HepG2 (cell line): ENCODE measurements around the gene FGD6. TPM values are rescaled to one million over a fixed set of nuclear protein-coding genes. Genes with fewer than 3 reads are reported as not detected.

ENCODE experiments used
- ATAC-seq: fragments of 200-7000 bp; cut with Tn5 transposase; 3 replicates; pipeline ENCODE4 v1.9.1; 2020; ENCODE audit warnings: mild to moderate bottlenecking, moderate library complexity
- BruUV-seq: library from RNA; stranded (reverse); fragments of 400-500 nt; replicated peaks from 2 replicates; lab custom pipeline; 2021; lab: Mats Ljungman, UMichigan
- CTCF ChIA-PET: fragments of 300-600 bp; formaldehyde crosslinking; extraction: SDS; loops from one replicate; lab custom pipeline; 2021; ENCODE audit warnings: low total read pairs, inconsistent platforms, low intra/inter-chr PET ratio; lab: Yijun Ruan, JAX
- POLR2A ChIA-PET: fragments of 350-600 bp; sonication (Branson Sonifier 250); formaldehyde crosslinking; loops from one replicate; lab custom pipeline; 2020; ENCODE audit warnings: antibody characterized with exemption, inconsistent platforms; lab: Yijun Ruan, JAX
- DNase-seq: peaks from one replicate; pipeline ENCODE4 v3.0.0-alpha.2; 2015; ENCODE audit warnings: low spot score
- FAIRE-seq: peaks from 3 replicates; lab custom pipeline; 2011; peaks lifted over from hg19 to GRCh38; lab: Jason Lieb, UNC
- H2AFZ ChIP-seq: one replicate; pipeline ENCODE4 v1.6.1; 2011; ENCODE audit warnings: low read length, inconsistent platforms
- H3K27ac ChIP-seq: fragments of 300-600 bp; 3 replicates; pipeline ENCODE4 v1.8.0; 2011; ENCODE audit warnings: mixed run types, mild to moderate bottlenecking, mixed read lengths, low read length, inconsistent platforms; ENCODE audit not compliant: insufficient read depth; ENCODE audit errors: extremely low read length
- H3K27me3 ChIP-seq, 2 experiments: fragments of 200-600 bp in 1 of 2; 2 replicates in 1 of 2; 3 replicates in 1 of 2; pipeline versions ENCODE4 v1.6.0 to v1.8.0; 2011; ENCODE audit warnings: low read length in 2 of 2, mild to moderate bottlenecking in 2 of 2, moderate library complexity in 2 of 2, inconsistent platforms in 1 of 2; ENCODE audit not compliant: insufficient read depth in 2 of 2, control insufficient read depth in 1 of 2
- H3K36me3 ChIP-seq, 2 experiments: fragments of 200-600 bp in 1 of 2; replicated peaks in 1 of 2; 2 replicates in 1 of 2; 3 replicates in 1 of 2; pipeline versions ENCODE4 v1.5.1 to v1.8.0; 2011; ENCODE audit warnings: low read length in 2 of 2, inconsistent platforms in 1 of 2; ENCODE audit not compliant: insufficient read depth in 2 of 2, control insufficient read depth in 1 of 2
- H3K4me1 ChIP-seq: 2 replicates; pipeline ENCODE4 v1.5.1; 2012; ENCODE audit warnings: low read length, inconsistent platforms; ENCODE audit not compliant: insufficient read depth
- H3K4me2 ChIP-seq: 2 replicates; pipeline ENCODE4 v1.6.0; 2011; ENCODE audit warnings: low read depth, low read length, inconsistent platforms
- H3K4me3 ChIP-seq, 3 experiments: fragments of 200-600 bp in 1 of 3; sonication (generic), shearing (Covaris generic) in 1 of 3; replicated peaks in 1 of 3; 2 replicates each; pipeline ENCODE4 v1.5.1; 2011 to 2016; ENCODE audit warnings: low read length in 3 of 3, inconsistent platforms in 2 of 3, low read depth in 2 of 3, mild to moderate bottlenecking in 2 of 3, control low read depth in 1 of 3, mixed read lengths in 1 of 3; ENCODE audit not compliant: insufficient read depth in 1 of 3
- H3K79me2 ChIP-seq: one replicate; pipeline ENCODE4 v1.6.1; 2011; ENCODE audit warnings: low read length, inconsistent platforms; ENCODE audit not compliant: insufficient read depth
- H3K9ac ChIP-seq: 2 replicates; pipeline ENCODE4 v1.6.0; 2011; ENCODE audit warnings: mild to moderate bottlenecking, low read depth, low read length, inconsistent platforms; ENCODE audit not compliant: insufficient read depth
- H3K9me3 ChIP-seq: 2 replicates; pipeline ENCODE4 v1.5.1; 2012; ENCODE audit warnings: mild to moderate bottlenecking, low read length
- H4K20me1 ChIP-seq: 2 replicates; pipeline ENCODE4 v1.6.0; 2011; ENCODE audit warnings: inconsistent platforms, mild to moderate bottlenecking, low read length, moderate library complexity; ENCODE audit not compliant: insufficient read depth
- BHLHE40 ChIP-seq: IDR thresholded peaks from 2 replicates; pipeline ENCODE4 v1.6.1; 2011; ENCODE audit warnings: low read length, improper control_type of control experiment
- GTF3A ChIP-seq: sonication (generic); formaldehyde crosslinking; conservative IDR thresholded peaks from 2 replicates; pipeline ENCODE4 v1.4.0; 2020; ENCODE audit warnings: mild to moderate bottlenecking, missing genetic modification reagents
- MATR3 ChIP-seq: sonication (generic); formaldehyde crosslinking; IDR thresholded peaks from 2 replicates; pipeline ENCODE4 v1.4.0; 2020; ENCODE audit warnings: missing genetic modification reagents
- NAIF1 ChIP-seq: sonication (generic); formaldehyde crosslinking; IDR thresholded peaks from 2 replicates; pipeline ENCODE4 v1.5.0; 2020; ENCODE audit warnings: mild to moderate bottlenecking, missing genetic modification reagents, borderline replicate concordance
- NFKBIZ ChIP-seq: IDR thresholded peaks from 2 replicates; pipeline ENCODE4 v1.6.1; 2018; ENCODE audit warnings: missing genetic modification reagents, missing compliant biosample characterization
- NR1H2 ChIP-seq: sonication (generic); formaldehyde crosslinking; IDR thresholded peaks from 2 replicates; pipeline ENCODE4 v1.8.1; 2022; ENCODE audit warnings: low read depth, missing genetic modification reagents, borderline replicate concordance
- RCOR2 ChIP-seq: IDR thresholded peaks from 2 replicates; pipeline ENCODE4 v1.6.1; 2016; ENCODE audit warnings: missing biosample characterization, missing genetic modification reagents
- RFX5 ChIP-seq: IDR thresholded peaks from 2 replicates; pipeline ENCODE4 v1.6.1; 2011; ENCODE audit warnings: low read depth, low read length, improper control_type of control experiment
- SIX4 ChIP-seq: sonication (generic); formaldehyde crosslinking; IDR thresholded peaks from 2 replicates; pipeline ENCODE4 v1.4.0; 2020; ENCODE audit warnings: missing genetic modification reagents
- ZFX ChIP-seq: sonication (generic); formaldehyde crosslinking; IDR thresholded peaks from 2 replicates; pipeline ENCODE4 v1.4.0; 2020; ENCODE audit warnings: mild to moderate bottlenecking, low read depth, missing genetic modification reagents, moderate library complexity
- ZIK1 ChIP-seq: sonication (generic); formaldehyde crosslinking; IDR thresholded peaks from 2 replicates; pipeline ENCODE4 v1.5.0; 2020; ENCODE audit warnings: mild to moderate bottlenecking, low read depth, missing genetic modification reagents, borderline replicate concordance
- ZNF383 ChIP-seq: sonication (generic); formaldehyde crosslinking; IDR thresholded peaks from 2 replicates; pipeline ENCODE4 v1.4.0; 2020; ENCODE audit warnings: missing genetic modification reagents, mild to moderate bottlenecking, borderline replicate concordance
- ZNF546 ChIP-seq: sonication (generic); formaldehyde crosslinking; conservative IDR thresholded peaks from 2 replicates; pipeline ENCODE4 v1.8.1; 2023; ENCODE audit warnings: mild to moderate bottlenecking, missing genetic modification reagents
- ZNF569 ChIP-seq: sonication (generic); formaldehyde crosslinking; IDR thresholded peaks from 2 replicates; pipeline ENCODE4 v1.5.0; 2020; ENCODE audit warnings: mild to moderate bottlenecking, missing genetic modification reagents, moderate library complexity, borderline replicate concordance
- ZNF737 ChIP-seq: sonication (generic); formaldehyde crosslinking; IDR thresholded peaks from 2 replicates; pipeline ENCODE4 v1.5.0; 2020; ENCODE audit warnings: missing genetic modification reagents, mild to moderate bottlenecking, borderline replicate concordance
- ZNF746 ChIP-seq: sonication (generic); formaldehyde crosslinking; IDR thresholded peaks from 2 replicates; pipeline ENCODE4 v1.8.0; 2022; ENCODE audit warnings: mild to moderate bottlenecking, missing genetic modification reagents
- WGBS: methylation state at CpG from one replicate; pipeline ENCODE4 v1.1.6; 2017; ENCODE audit warnings: low lambda C conversion rate; 5-methylcytosine and 5-hydroxymethylcytosine counted together
- in situ Hi-C: cut with HindIII; loops from 2 replicates; pipeline ENCODE4 v1.10.0; 2017; ENCODE audit warnings: low pct_unique_long_range_greater_than_20kb; ENCODE audit not compliant: extremely low pct_ligation_motif_present
- intact Hi-C: fragments of 100-400 bp; cut with micrococcal nuclease; formaldehyde crosslinking; loops from one replicate; pipeline ENCODE4 v1.10.0; 2022; ENCODE audit not compliant: unreplicated experiment
- polyA plus RNA-seq, 8 experiments: library from polyadenylated mRNA; depleted of rRNA in 3 of 8; stranded (reverse) in 7 of 8; unstranded in 1 of 8; fragments of >200 nt; fragmentation: Illumina TruSeq in 4 of 8; extraction: Trizol in 4 of 8; gene quantifications; 2 replicates each; pipeline versions ENCODE4 v1.2.1 to v1.2.3, GENCODE V29; 2011 to 2016; ENCODE audit warnings: low read depth in 4 of 8, missing spikeins in 1 of 8, mixed read lengths in 1 of 8; ENCODE audit not compliant: insufficient read depth in 1 of 8
- total RNA-seq, 5 experiments: library from RNA; depleted of rRNA; stranded (reverse); fragments of >200 nt; fragmentation: Illumina TruSeq; extraction: Trizol; gene quantifications; 2 replicates each; pipeline ENCODE4 v1.2.3, GENCODE V29; 2016; ENCODE audit warnings: low read depth in 1 of 5
- TF ChIP-seq, protein P1 (sequence below): sonication (generic); formaldehyde crosslinking; IDR thresholded peaks from 2 replicates; pipeline ENCODE4 v1.4.0; 2020; ENCODE audit warnings: missing genetic modification reagents, low read depth, mild to moderate bottlenecking, borderline replicate concordance

Gene FGD6
- total and polyA plus RNA-seq, 2 of the 13 experiments (the other 11 are each of a cell fraction or from before 2014, with no cell fraction given): 2.2 to 4.3 TPM

DNA sequence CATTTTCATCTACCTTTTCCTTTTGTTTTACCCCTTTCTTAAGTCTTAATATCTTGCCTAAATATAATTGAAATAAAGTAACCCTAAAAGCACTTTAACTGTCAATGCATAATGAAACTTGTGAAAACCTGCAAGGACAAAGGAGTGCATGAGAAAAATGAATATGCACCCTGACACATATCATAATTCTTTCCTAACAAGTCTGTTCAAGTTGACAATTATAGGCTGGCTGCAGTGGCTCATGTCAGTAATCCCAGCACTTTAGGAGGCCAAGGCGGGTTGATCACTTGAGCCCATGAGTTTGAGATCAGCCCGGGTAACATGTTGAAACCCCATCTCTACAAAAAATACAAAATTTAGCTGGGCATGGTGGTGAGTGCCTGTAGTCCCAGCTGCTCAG, 65.4 kb downstream of the FGD6 start:
- Histone ChIP-seq H4K20me1 (no peaks in the 10 kb centered on the region), H3K9me3 (no peaks in the 10 kb centered on the region), H3K27ac (no peak overlapping the region), H3K79me2 (no peaks in the 10 kb centered on the region), H3K4me1 (peaks cover 8% of the 10 kb centered on the region; the same call in 1 of the 2 replicates), H3K4me3 (no peak overlapping the region), H3K9ac (no peak overlapping the region), H3K27me3 (no peaks in the 10 kb centered on the region), H3K36me3 (no peaks in the 10 kb centered on the region), H3K4me2 (no peak overlapping the region), H2AFZ (no peak overlapping the region)
- DNase-seq (no peak), ATAC-seq (no peak), FAIRE-seq (no peak)
- TF ChIP-seq RCOR2 (no peak), ZNF737 (CRISPR knock-in tag) (no peak), NAIF1 (CRISPR knock-in tag) (no peak), GTF3A (CRISPR knock-in tag) (no peak), NFKBIZ (CRISPR knock-in tag) (no peak), ZFX (CRISPR knock-in tag) (no peak)
- in situ Hi-C loops (no loop called here), intact Hi-C loops (no loop called here)
- 94% methylated on average over 2 of the region's 2 CpGs for WGBS
- CTCF ChIA-PET: no interaction called here
- no TSS peak for BruUV-seq
- POLR2A ChIA-PET: no interaction called here

DNA sequence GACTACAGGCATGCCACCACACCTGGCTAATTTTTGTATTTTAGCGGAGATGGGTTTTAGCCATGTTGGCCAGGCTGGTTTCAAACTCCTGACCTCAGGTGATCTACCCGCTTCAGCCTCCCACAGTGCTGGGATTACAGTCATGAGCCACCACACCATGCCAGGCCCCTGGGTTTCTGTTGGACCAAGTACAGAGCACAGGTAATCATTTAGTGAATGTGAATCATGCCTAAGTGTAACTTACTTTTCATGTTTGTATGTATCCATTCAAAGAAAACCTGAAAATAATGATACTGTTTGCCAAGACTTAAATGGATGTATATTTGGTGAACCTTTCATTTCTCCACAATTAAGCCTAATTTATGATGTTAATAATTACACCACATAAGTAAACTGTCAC, 65.9 kb downstream of the FGD6 start:
- no peaks in the 10 kb centered on the region for H3K9me3 ChIP-seq
- no peak overlapping the region for H3K4me2 ChIP-seq
- CTCF ChIA-PET: no interaction called here
- no peak overlapping the region for H2AFZ ChIP-seq
- no peak for DNase-seq
- no peak overlapping the region for H3K27ac ChIP-seq
- BruUV-seq: no TSS peak
- intact Hi-C loops (no loop called here), in situ Hi-C loops (no loop called here)
- ATAC-seq: no peak
- H3K79me2 ChIP-seq: no peaks in the 10 kb centered on the region
- no peak overlapping the region for H3K4me3 ChIP-seq
- POLR2A ChIA-PET: no interaction called here
- whole genome bisulfite sequencing: 96% methylated on average over 2 of the region's 2 CpGs
- H4K20me1 ChIP-seq: no peaks in the 10 kb centered on the region
- peaks cover 8% of the 10 kb centered on the region; the same call in 1 of the 2 replicates for H3K4me1 ChIP-seq
- H3K36me3 ChIP-seq: no peaks in the 10 kb centered on the region
- no peaks in the 10 kb centered on the region for H3K27me3 ChIP-seq
- FAIRE-seq: no peak
- H3K9ac ChIP-seq: no peak overlapping the region
- TF ChIP-seq BHLHE40 (no peak), NR1H2 (no peak), RFX5 (no peak), ZNF746 (no peak), ZNF546 (CRISPR knock-in tag) (no peak), MATR3 (CRISPR knock-in tag) (no peak), ZNF383 (CRISPR knock-in tag) (no peak), SIX4 (CRISPR knock-in tag) (no peak), ZNF569 (CRISPR knock-in tag) (no peak), ZIK1 (CRISPR knock-in tag) (no peak)
- TF ChIP-seq, protein P1, sequence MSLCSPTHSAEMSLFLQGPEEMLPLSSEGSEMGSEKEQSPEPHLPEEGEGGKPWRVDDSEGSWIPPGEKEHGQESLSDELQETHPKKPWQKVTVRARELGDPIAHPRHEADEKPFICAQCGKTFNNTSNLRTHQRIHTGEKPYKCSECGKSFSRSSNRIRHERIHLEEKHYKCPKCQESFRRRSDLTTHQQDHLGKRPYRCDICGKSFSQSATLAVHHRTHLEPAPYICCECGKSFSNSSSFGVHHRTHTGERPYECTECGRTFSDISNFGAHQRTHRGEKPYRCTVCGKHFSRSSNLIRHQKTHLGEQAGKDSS (CRISPR knock-in tag): no peak
